HEK293 (cell line): Measurements from ENCODE around the gene ARG1.

Experiments
- CTCF ChIA-PET: fragments of 350-600 bp; formaldehyde crosslinking; extraction: SDS; loops from one replicate; lab custom pipeline; 2021; ENCODE audit warnings: antibody characterized with exemption; lab: Yijun Ruan, JAX
- POLR2A ChIA-PET: fragments of 300-600 bp; formaldehyde crosslinking; extraction: SDS; loops from one replicate; lab custom pipeline; 2020; ENCODE audit warnings: antibody characterized with exemption, inconsistent platforms; lab: Yijun Ruan, JAX
- H3K27ac ChIP-seq: fragments of 200-500 bp; sonication (Bioruptor generic); 2 replicates; pipeline ENCODE4 v1.5.1; 2014; ENCODE audit warnings: low read depth, low read length, control low read depth, inconsistent platforms; ENCODE audit errors: extremely low read depth
- H3K36me3 ChIP-seq, 2 experiments: fragments of 200-500 bp in 1 of 2; sonication (Bioruptor generic) in 1 of 2; 1 replicate in 1 of 2; 2 replicates in 1 of 2; pipeline ENCODE4 v1.5.1; 2014 to 2017; ENCODE audit warnings: inconsistent platforms in 2 of 2, low read length in 2 of 2; ENCODE audit not compliant: control insufficient read depth in 2 of 2, insufficient read depth in 1 of 2
- H3K4me1 ChIP-seq: fragments of 200-500 bp; sonication (Bioruptor generic); 2 replicates; pipeline ENCODE4 v1.5.1; 2014; ENCODE audit warnings: mild to moderate bottlenecking, low read length, inconsistent platforms; ENCODE audit not compliant: control insufficient read depth, insufficient read depth
- H3K4me3 ChIP-seq: 2 replicates; pipeline ENCODE4 v1.5.1; 2011; ENCODE audit warnings: low read depth, mild to moderate bottlenecking, control low read depth, low read length, moderate library complexity
- H3K9me3 ChIP-seq: fragments of 200-500 bp; sonication (Bioruptor generic); 2 replicates; pipeline ENCODE4 v1.5.1; 2014; ENCODE audit warnings: low read depth, low read length, inconsistent platforms; ENCODE audit not compliant: control insufficient read depth, insufficient read depth
- EGR2 ChIP-seq: fragments of 450-650 bp; formaldehyde crosslinking; IDR thresholded peaks from 2 replicates; pipeline ENCODE4 v1.5.1; 2016; ENCODE audit warnings: low read depth, missing biosample characterization, missing genetic modification characterization
- GLI2 ChIP-seq: fragments of 450-650 bp; formaldehyde crosslinking; IDR thresholded peaks from 2 replicates; pipeline ENCODE4; 2017; ENCODE audit warnings: missing biosample characterization, missing genetic modification characterization, low read depth, borderline replicate concordance
- HOXC10 ChIP-seq: sonication (generic); formaldehyde crosslinking; IDR thresholded peaks from 2 replicates; pipeline ENCODE4 v1.8.1; 2023; ENCODE audit warnings: mild to moderate bottlenecking, missing genetic modification reagents
- MEIS1 ChIP-seq: sonication (generic); formaldehyde crosslinking; IDR thresholded peaks from 2 replicates; pipeline ENCODE4 v1.8.1; 2022; ENCODE audit warnings: missing genetic modification reagents, mild to moderate bottlenecking, borderline replicate concordance
- OSR2 ChIP-seq: fragments of 450-650 bp; formaldehyde crosslinking; IDR thresholded peaks from 2 replicates; pipeline ENCODE4 v1.5.1; 2016; ENCODE audit warnings: missing biosample characterization, missing genetic modification characterization
- ZBTB1 ChIP-seq: fragments of 450-650 bp; formaldehyde crosslinking; IDR thresholded peaks from 2 replicates; pipeline ENCODE4 v1.5.1; 2016; ENCODE audit warnings: missing biosample characterization, missing genetic modification characterization
- ZBTB20 ChIP-seq: fragments of 450-650 bp; formaldehyde crosslinking; IDR thresholded peaks from 2 replicates; pipeline ENCODE4 v1.5.1; 2016; ENCODE audit warnings: missing biosample characterization, missing genetic modification characterization
- ZNF133 ChIP-seq: fragments of 450-650 bp; formaldehyde crosslinking; IDR thresholded peaks from 2 replicates; pipeline ENCODE4 v1.5.1; 2016; ENCODE audit warnings: missing biosample characterization, missing genetic modification characterization
- ZNF302 ChIP-seq: fragments of 450-650 bp; formaldehyde crosslinking; IDR thresholded peaks from 2 replicates; pipeline ENCODE4 v1.5.1; 2016; ENCODE audit warnings: missing biosample characterization, missing genetic modification characterization, low read depth
- ZNF544 ChIP-seq: fragments of 450-650 bp; formaldehyde crosslinking; IDR thresholded peaks from 2 replicates; pipeline ENCODE4 v1.5.0; 2017; ENCODE audit warnings: missing biosample characterization, missing genetic modification characterization
- ZNF600 ChIP-seq: fragments of 450-650 bp; formaldehyde crosslinking; IDR thresholded peaks from 2 replicates; pipeline ENCODE4 v1.5.1; 2016; ENCODE audit warnings: missing biosample characterization, missing genetic modification characterization
- ZNF660 ChIP-seq: fragments of 450-650 bp; IDR thresholded peaks from 2 replicates; pipeline ENCODE4 v1.5.1; 2018; ENCODE audit warnings: missing biosample characterization, mild to moderate bottlenecking, missing genetic modification characterization
- TF ChIP-seq, protein P1 (sequence below): fragments of 450-650 bp; formaldehyde crosslinking; IDR thresholded peaks from 2 replicates; pipeline ENCODE4 v1.5.1; 2016; ENCODE audit warnings: missing biosample characterization, missing genetic modification characterization
- TF ChIP-seq, protein P2 (sequence below): fragments of 450-650 bp; formaldehyde crosslinking; IDR thresholded peaks from 2 replicates; pipeline ENCODE4 v1.5.1; 2016; ENCODE audit warnings: missing biosample characterization, missing genetic modification characterization
- TF ChIP-seq, protein P3 (sequence below): fragments of 450-650 bp; formaldehyde crosslinking; IDR thresholded peaks from 2 replicates; pipeline ENCODE4 v1.5.1; 2016; ENCODE audit warnings: missing biosample characterization, missing genetic modification characterization
- TF ChIP-seq, protein P4 (sequence below): fragments of 450-650 bp; formaldehyde crosslinking; conservative IDR thresholded peaks from 2 replicates; pipeline ENCODE4 v1.5.1; 2016; ENCODE audit warnings: low read depth, missing biosample characterization, missing genetic modification characterization
- TF ChIP-seq, protein P5 (sequence below): fragments of 450-650 bp; formaldehyde crosslinking; IDR thresholded peaks from 2 replicates; pipeline ENCODE4 v1.5.1; 2016; ENCODE audit warnings: missing biosample characterization, missing genetic modification characterization
- TF ChIP-seq, protein P6 (sequence below): fragments of 450-650 bp; formaldehyde crosslinking; IDR thresholded peaks from 2 replicates; pipeline ENCODE4 v1.5.1; 2017; ENCODE audit warnings: missing biosample characterization, missing genetic modification characterization
- TF ChIP-seq, protein P7 (sequence below): IDR thresholded peaks from 2 replicates; pipeline ENCODE4 v1.6.1; 2011; ENCODE audit warnings: mild to moderate bottlenecking, low read depth, low read length, borderline replicate concordance

The ARG1 gene

DNA sequence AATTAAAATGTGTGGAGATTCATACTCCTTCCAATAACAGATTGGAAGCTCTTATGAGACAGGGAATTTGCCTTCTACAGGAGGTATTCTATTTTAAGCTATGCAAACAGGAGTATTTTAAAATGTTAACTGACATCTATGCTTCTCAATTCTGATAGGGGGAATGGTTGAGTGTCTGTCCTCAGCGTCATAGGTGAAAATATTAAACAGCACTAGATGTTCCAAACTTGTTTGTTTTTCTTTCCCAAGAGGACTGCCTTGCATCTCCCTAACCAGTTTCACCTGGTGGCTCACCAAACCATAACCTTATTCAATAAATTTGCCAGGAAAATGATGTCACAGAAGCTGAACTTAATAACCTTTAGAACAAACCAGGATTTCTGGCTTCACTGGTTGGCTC, 24.6 kb upstream of the ARG1 start:
- CTCF ChIA-PET = interaction anchor here (0.6 to 1.7 kb wide), 3 partner anchors 14 to 88 kb away, joined by 3 to 5 read pairs (median 5); no protein-coding TSS in a partner anchor
- H3K4me1 ChIP-seq = no peaks in the 10 kb centered on the region
- no peak overlapping the region for H3K4me3 ChIP-seq
- POLR2A ChIA-PET = no interaction called here
- no peaks in the 10 kb centered on the region for H3K36me3 ChIP-seq
- TF ChIP-seq GLI2 (no peak), ZNF302 (tag by site-specific recombination) (no peak), ZNF544 (tag by site-specific recombination) (no peak), ZBTB1 (tag by site-specific recombination) (no peak), EGR2 (tag by site-specific recombination) (no peak), ZNF600 (no peak), ZNF133 (tag by site-specific recombination) (no peak), ZNF660 (tag by site-specific recombination) (no peak), OSR2 (tag by site-specific recombination) (no peak), HOXC10 (CRISPR knock-in tag) (no peak), ZBTB20 (tag by site-specific recombination) (no peak), MEIS1 (CRISPR knock-in tag) (no peak)
- TF ChIP-seq, protein P1, sequence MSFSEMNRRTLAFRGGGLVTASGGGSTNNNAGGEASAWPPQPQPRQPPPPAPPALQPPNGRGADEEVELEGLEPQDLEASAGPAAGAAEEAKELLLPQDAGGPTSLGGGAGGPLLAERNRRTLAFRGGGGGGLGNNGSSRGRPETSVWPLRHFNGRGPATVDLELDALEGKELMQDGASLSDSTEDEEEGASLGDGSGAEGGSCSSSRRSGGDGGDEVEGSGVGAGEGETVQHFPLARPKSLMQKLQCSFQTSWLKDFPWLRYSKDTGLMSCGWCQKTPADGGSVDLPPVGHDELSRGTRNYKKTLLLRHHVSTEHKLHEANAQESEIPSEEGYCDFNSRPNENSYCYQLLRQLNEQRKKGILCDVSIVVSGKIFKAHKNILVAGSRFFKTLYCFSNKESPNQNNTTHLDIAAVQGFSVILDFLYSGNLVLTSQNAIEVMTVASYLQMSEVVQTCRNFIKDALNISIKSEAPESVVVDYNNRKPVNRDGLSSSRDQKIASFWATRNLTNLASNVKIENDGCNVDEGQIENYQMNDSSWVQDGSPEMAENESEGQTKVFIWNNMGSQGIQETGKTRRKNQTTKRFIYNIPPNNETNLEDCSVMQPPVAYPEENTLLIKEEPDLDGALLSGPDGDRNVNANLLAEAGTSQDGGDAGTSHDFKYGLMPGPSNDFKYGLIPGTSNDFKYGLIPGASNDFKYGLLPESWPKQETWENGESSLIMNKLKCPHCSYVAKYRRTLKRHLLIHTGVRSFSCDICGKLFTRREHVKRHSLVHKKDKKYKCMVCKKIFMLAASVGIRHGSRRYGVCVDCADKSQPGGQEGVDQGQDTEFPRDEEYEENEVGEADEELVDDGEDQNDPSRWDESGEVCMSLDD (tag by site-specific recombination) = no peak
- TF ChIP-seq, protein P2, sequence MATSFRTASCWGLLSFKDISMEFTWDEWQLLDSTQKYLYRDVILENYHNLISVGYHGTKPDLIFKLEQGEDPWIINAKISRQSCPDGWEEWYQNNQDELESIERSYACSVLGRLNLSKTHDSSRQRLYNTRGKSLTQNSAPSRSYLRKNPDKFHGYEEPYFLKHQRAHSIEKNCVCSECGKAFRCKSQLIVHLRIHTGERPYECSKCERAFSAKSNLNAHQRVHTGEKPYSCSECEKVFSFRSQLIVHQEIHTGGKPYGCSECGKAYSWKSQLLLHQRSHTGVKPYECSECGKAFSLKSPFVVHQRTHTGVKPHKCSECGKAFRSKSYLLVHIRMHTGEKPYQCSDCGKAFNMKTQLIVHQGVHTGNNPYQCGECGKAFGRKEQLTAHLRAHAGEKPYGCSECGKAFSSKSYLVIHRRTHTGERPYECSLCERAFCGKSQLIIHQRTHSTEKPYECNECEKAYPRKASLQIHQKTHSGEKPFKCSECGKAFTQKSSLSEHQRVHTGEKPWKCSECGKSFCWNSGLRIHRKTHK = no peak
- TF ChIP-seq, protein P3, sequence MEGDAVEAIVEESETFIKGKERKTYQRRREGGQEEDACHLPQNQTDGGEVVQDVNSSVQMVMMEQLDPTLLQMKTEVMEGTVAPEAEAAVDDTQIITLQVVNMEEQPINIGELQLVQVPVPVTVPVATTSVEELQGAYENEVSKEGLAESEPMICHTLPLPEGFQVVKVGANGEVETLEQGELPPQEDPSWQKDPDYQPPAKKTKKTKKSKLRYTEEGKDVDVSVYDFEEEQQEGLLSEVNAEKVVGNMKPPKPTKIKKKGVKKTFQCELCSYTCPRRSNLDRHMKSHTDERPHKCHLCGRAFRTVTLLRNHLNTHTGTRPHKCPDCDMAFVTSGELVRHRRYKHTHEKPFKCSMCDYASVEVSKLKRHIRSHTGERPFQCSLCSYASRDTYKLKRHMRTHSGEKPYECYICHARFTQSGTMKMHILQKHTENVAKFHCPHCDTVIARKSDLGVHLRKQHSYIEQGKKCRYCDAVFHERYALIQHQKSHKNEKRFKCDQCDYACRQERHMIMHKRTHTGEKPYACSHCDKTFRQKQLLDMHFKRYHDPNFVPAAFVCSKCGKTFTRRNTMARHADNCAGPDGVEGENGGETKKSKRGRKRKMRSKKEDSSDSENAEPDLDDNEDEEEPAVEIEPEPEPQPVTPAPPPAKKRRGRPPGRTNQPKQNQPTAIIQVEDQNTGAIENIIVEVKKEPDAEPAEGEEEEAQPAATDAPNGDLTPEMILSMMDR = no peak
- TF ChIP-seq, protein P4, sequence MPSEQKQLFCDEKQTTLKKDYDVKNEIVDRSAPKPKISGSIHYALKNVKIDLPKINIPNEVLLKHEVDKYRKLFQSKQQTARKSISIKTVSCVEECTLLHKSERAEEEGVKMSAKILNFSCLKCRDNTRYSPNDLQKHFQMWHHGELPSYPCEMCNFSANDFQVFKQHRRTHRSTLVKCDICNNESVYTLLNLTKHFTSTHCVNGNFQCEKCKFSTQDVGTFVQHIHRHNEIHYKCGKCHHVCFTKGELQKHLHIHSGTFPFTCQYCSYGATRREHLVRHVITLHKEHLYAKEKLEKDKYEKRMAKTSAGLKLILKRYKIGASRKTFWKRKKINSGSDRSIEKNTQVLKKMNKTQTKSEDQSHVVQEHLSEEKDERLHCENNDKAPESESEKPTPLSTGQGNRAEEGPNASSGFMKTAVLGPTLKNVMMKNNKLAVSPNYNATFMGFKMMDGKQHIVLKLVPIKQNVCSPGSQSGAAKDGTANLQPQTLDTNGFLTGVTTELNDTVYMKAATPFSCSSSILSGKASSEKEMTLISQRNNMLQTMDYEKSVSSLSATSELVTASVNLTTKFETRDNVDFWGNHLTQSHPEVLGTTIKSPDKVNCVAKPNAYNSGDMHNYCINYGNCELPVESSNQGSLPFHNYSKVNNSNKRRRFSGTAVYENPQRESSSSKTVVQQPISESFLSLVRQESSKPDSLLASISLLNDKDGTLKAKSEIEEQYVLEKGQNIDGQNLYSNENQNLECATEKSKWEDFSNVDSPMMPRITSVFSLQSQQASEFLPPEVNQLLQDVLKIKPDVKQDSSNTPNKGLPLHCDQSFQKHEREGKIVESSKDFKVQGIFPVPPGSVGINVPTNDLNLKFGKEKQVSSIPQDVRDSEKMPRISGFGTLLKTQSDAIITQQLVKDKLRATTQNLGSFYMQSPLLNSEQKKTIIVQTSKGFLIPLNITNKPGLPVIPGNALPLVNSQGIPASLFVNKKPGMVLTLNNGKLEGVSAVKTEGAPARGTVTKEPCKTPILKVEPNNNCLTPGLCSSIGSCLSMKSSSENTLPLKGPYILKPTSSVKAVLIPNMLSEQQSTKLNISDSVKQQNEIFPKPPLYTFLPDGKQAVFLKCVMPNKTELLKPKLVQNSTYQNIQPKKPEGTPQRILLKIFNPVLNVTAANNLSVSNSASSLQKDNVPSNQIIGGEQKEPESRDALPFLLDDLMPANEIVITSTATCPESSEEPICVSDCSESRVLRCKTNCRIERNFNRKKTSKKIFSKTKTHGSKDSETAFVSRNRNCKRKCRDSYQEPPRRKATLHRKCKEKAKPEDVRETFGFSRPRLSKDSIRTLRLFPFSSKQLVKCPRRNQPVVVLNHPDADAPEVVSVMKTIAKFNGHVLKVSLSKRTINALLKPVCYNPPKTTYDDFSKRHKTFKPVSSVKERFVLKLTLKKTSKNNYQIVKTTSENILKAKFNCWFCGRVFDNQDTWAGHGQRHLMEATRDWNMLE (tag by site-specific recombination) = no peak
- TF ChIP-seq, protein P5, sequence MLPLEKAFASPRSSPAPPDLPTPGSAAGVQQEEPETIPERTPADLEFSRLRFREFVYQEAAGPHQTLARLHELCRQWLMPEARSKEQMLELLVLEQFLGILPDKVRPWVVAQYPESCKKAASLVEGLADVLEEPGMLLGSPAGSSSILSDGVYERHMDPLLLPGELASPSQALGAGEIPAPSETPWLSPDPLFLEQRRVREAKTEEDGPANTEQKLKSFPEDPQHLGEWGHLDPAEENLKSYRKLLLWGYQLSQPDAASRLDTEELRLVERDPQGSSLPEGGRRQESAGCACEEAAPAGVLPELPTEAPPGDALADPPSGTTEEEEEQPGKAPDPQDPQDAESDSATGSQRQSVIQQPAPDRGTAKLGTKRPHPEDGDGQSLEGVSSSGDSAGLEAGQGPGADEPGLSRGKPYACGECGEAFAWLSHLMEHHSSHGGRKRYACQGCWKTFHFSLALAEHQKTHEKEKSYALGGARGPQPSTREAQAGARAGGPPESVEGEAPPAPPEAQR (tag by site-specific recombination) = no peak
- TF ChIP-seq, protein P6, sequence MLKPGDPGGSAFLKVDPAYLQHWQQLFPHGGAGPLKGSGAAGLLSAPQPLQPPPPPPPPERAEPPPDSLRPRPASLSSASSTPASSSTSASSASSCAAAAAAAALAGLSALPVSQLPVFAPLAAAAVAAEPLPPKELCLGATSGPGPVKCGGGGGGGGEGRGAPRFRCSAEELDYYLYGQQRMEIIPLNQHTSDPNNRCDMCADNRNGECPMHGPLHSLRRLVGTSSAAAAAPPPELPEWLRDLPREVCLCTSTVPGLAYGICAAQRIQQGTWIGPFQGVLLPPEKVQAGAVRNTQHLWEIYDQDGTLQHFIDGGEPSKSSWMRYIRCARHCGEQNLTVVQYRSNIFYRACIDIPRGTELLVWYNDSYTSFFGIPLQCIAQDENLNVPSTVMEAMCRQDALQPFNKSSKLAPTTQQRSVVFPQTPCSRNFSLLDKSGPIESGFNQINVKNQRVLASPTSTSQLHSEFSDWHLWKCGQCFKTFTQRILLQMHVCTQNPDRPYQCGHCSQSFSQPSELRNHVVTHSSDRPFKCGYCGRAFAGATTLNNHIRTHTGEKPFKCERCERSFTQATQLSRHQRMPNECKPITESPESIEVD (tag by site-specific recombination) = no peak
- TF ChIP-seq, protein P7, sequence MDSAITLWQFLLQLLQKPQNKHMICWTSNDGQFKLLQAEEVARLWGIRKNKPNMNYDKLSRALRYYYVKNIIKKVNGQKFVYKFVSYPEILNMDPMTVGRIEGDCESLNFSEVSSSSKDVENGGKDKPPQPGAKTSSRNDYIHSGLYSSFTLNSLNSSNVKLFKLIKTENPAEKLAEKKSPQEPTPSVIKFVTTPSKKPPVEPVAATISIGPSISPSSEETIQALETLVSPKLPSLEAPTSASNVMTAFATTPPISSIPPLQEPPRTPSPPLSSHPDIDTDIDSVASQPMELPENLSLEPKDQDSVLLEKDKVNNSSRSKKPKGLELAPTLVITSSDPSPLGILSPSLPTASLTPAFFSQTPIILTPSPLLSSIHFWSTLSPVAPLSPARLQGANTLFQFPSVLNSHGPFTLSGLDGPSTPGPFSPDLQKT = no peak
- H3K27ac ChIP-seq = no peak overlapping the region
- H3K9me3 ChIP-seq = no peaks in the 10 kb centered on the region
